A549 treated with Hydrocortisone at 1 μM for 4 hours (cell line): Measurements from ENCODE around the gene PTPN22. TPM values are rescaled to one million over a fixed set of nuclear protein-coding genes. Genes with fewer than 3 reads are reported as not detected.

Experiments used
- total RNA-seq: library from RNA; stranded (reverse); fragments of 200-300 nt; extraction: Qiagen RNA extraction; gene quantifications from 5 replicates; pipeline ENCODE4 v1.2.3, GENCODE V29; 2022

The PTPN22 gene
- not detected in 5 replicates for total RNA-seq

GRCh38 chr1:113871597-113872113, at the start of gene PTPN22:
TSS of gene PTPN22 (minus strand) at chr1:113871712.

GRCh38 chr1:113904674-113905434, 33.3 kb upstream of the PTPN22 start, which contains the start of the genes AP4B1 and DCLRE1B:
TSS of gene AP4B1 (minus strand) at chr1:113904799. CDS start at chr1:113904717, 82 bp downstream.
TSS of gene DCLRE1B (plus strand) at chr1:113905326. CDS start at chr1:113905587, 261 bp downstream.

GRCh38 chr1:113887402-113888175, 16.1 kb upstream of the PTPN22 start, which contains the start of gene BCL2L15:
TSS of gene BCL2L15 (minus strand) at chr1:113887581. CDS start at chr1:113887375, 206 bp downstream.

GRCh38 chr1:113811888-113812660, 59.4 kb downstream of the PTPN22 start, which contains the start of gene RSBN1:
TSS of gene RSBN1 (minus strand) at chr1:113812476. CDS start at chr1:113812412, 64 bp downstream.

Other genes with a start within 250 kb of the PTPN22 start
- gene PHTF1, start 112.2 kb downstream of the PTPN22 start, total RNA-seq, result 11.7 to 14.6 TPM (median 12.8 TPM) in 5 replicates
- 2.9 to 4.7 TPM (median 3.5 TPM) in 5 replicates for gene RSBN1, start 59.2 kb downstream of the PTPN22 start, total RNA-seq
- gene BCL2L15, start 15.9 kb upstream of the PTPN22 start, total RNA-seq, result 0.52 to 0.73 TPM (median 0.61 TPM) in 5 replicates
- gene AP4B1, start 33.1 kb upstream of the PTPN22 start, total RNA-seq, result 7.5 to 9.7 TPM (median 9.0 TPM) in 5 replicates
- gene DCLRE1B, start 33.6 kb upstream of the PTPN22 start, total RNA-seq, result 8.2 to 11.1 TPM (median 8.6 TPM) in 5 replicates
- 13.4 to 16.6 TPM (median 15.2 TPM) in 5 replicates for gene HIPK1, start 57.6 kb upstream of the PTPN22 start, total RNA-seq
- gene OLFML3, start 107.8 kb upstream of the PTPN22 start, total RNA-seq, result 3.8 to 4.3 TPM (median 4.0 TPM) in 5 replicates